Measurements from ENCODE around the gene SNAP23.

- TF ChIP-seq YY1 (IDR thresholded peaks at IDR 0.05; ENCODE audit: insufficient read depth, insufficient read length): no peak
- no peak for TF ChIP-seq SUZ12 (IDR thresholded peaks at IDR 0.05; ENCODE audit: extremely low read depth, insufficient read depth, insufficient read length)
- no peak for TF ChIP-seq ZNF274 (IDR thresholded peaks at IDR 0.05; ENCODE audit: low read depth, low read length)
Observed at GRCh38 chr15:42523331-42523730, 27.9 kb downstream of the SNAP23 start.

All from NT2/D1 (cell line).